Neuronal stem cell (in vitro differentiated cells): Measurements from ENCODE around the gene C5.

ENCODE experiments used
- DNase-seq: peaks from one replicate; pipeline ENCODE4 v3.0.0-alpha.2; 2013; ENCODE audit warnings: low spot score
- H2AFZ ChIP-seq: one replicate; pipeline ENCODE4 v1.6.1; 2013; ENCODE audit warnings: mild to moderate bottlenecking, low read length, inconsistent platforms
- H2AK5ac ChIP-seq: 2 replicates; pipeline ENCODE4 v1.6.1; 2013; ENCODE audit warnings: low read depth, mild to moderate bottlenecking, inconsistent platforms, low read length, moderate library complexity, mixed read lengths
- H2BK120ac ChIP-seq: 2 replicates; pipeline ENCODE4 v1.6.1; 2013; ENCODE audit warnings: low read depth, mild to moderate bottlenecking, inconsistent platforms, low read length, moderate library complexity, mixed read lengths
- H2BK12ac ChIP-seq: one replicate; pipeline ENCODE4 v1.6.1; 2013; ENCODE audit warnings: low read length, inconsistent platforms
- H2BK15ac ChIP-seq: 2 replicates; pipeline ENCODE4 v1.6.1; 2013; ENCODE audit warnings: mild to moderate bottlenecking, low read length, inconsistent platforms, mixed read lengths
- H2BK5ac ChIP-seq: one replicate; pipeline ENCODE4 v1.6.1; 2013; ENCODE audit warnings: inconsistent platforms, mild to moderate bottlenecking, low read length, moderate library complexity
- H3K14ac ChIP-seq: one replicate; pipeline ENCODE4 v1.6.1; 2013; ENCODE audit warnings: low read length, inconsistent platforms
- H3K18ac ChIP-seq: 2 replicates; pipeline ENCODE4 v1.6.1; 2013; ENCODE audit warnings: low read length, inconsistent platforms
- H3K23ac ChIP-seq: 2 replicates; pipeline ENCODE4 v1.6.1; 2013; ENCODE audit warnings: low read depth, mild to moderate bottlenecking, mixed read lengths, low read length, inconsistent platforms; ENCODE audit not compliant: poor library complexity
- H3K27ac ChIP-seq: replicated peaks from 3 replicates; pipeline ENCODE4 v1.5.1; 2013; ENCODE audit warnings: low read length, inconsistent platforms
- H3K27me3 ChIP-seq, 3 experiments: 2 replicates each; pipeline ENCODE4 v1.6.1; 2013; ENCODE audit warnings: low read length in 3 of 3, mild to moderate bottlenecking in 2 of 3, inconsistent platforms in 1 of 3, low read depth in 1 of 3, mixed read lengths in 1 of 3, moderate library complexity in 1 of 3; ENCODE audit not compliant: control insufficient read depth in 3 of 3, insufficient read depth in 3 of 3
- H3K36me3 ChIP-seq, 2 donors: replicated peaks in 1 of 2; 2 replicates each; pipeline ENCODE4 v1.6.1; 2013; ENCODE audit warnings: low read length in 2 of 2; ENCODE audit not compliant: control insufficient read depth in 2 of 2, insufficient read depth in 2 of 2
- H3K4ac ChIP-seq: 2 replicates; pipeline ENCODE4 v1.6.1; 2013; ENCODE audit warnings: inconsistent platforms, mild to moderate bottlenecking, low read length, moderate library complexity
- H3K4me1 ChIP-seq, 2 donors: 1 replicate in 1 of 2; 2 replicates in 1 of 2; pipeline ENCODE4 v1.6.1; 2013; ENCODE audit warnings: low read length in 2 of 2, low read depth in 1 of 2; ENCODE audit not compliant: control insufficient read depth in 2 of 2, insufficient read depth in 1 of 2
- H3K4me2 ChIP-seq: one replicate; pipeline ENCODE4 v1.6.1; 2013; ENCODE audit warnings: mild to moderate bottlenecking, low read length, inconsistent platforms; ENCODE audit not compliant: insufficient read depth, poor library complexity, severe bottlenecking
- H3K4me3 ChIP-seq, 2 donors: 2 replicates each; pipeline ENCODE4 v1.5.1; 2013; ENCODE audit warnings: low read length in 2 of 2, mild to moderate bottlenecking in 2 of 2, inconsistent platforms in 1 of 2, moderate library complexity in 1 of 2
- H3K79me1 ChIP-seq: one replicate; pipeline ENCODE4 v1.6.1; 2013; ENCODE audit warnings: low read depth, mild to moderate bottlenecking, inconsistent platforms, low read length, moderate library complexity
- H3K9ac ChIP-seq: one replicate; pipeline ENCODE4 v1.6.1; 2013; ENCODE audit warnings: mild to moderate bottlenecking, low read depth, low read length, inconsistent platforms; ENCODE audit not compliant: poor library complexity
- H3K9me3 ChIP-seq, 2 donors: replicated peaks in 1 of 2; 2 replicates each; pipeline versions ENCODE3 to v1.6.1; 2013; ENCODE audit warnings: low read length in 2 of 2, mild to moderate bottlenecking in 2 of 2, inconsistent platforms in 1 of 2, low read depth in 1 of 2, mixed read lengths in 1 of 2, moderate library complexity in 1 of 2; ENCODE audit not compliant: control insufficient read depth in 2 of 2, insufficient read depth in 1 of 2
- H4K8ac ChIP-seq: one replicate; pipeline ENCODE4 v1.6.1; 2013; ENCODE audit warnings: low read depth, mild to moderate bottlenecking, inconsistent platforms, low read length, moderate library complexity
- H4K91ac ChIP-seq: one replicate; pipeline ENCODE4 v1.6.1; 2013; ENCODE audit warnings: low read length, low read depth, mild to moderate bottlenecking, inconsistent platforms; ENCODE audit not compliant: poor library complexity
- WGBS, 2 donors: extraction: QIAGEN DNeasy Blood & Tissue Kit; methylation state at CpG; one replicate each; pipeline ENCODE4 v1.1.7; 2013; ENCODE audit warnings: missing lambda C conversion rate in 2 of 2, mixed read lengths in 1 of 2; ENCODE audit not compliant: insufficient read length in 2 of 2, insufficient replicate concordance in 1 of 2; ENCODE audit errors: extremely low coverage in 2 of 2; 5-methylcytosine and 5-hydroxymethylcytosine counted together

The C5 gene

GRCh38 chr9:120960001-120960400, 90.1 kb downstream of the C5 start:
- Histone ChIP-seq H3K18ac (no peak overlapping the region), H3K4me1 (peaks cover 3 to 6% of the 10 kb centered on the region in 2 donors), H3K79me1 (no peaks in the 10 kb centered on the region), H4K91ac (no peak overlapping the region), H2BK15ac (no peak overlapping the region), H3K27ac (no peak overlapping the region), H3K4ac (no peak overlapping the region), H2BK12ac (no peak overlapping the region), H3K4me2 (no peak overlapping the region), H3K9ac (no peak overlapping the region), H3K14ac (no peak overlapping the region), H3K36me3 (no peaks in the 10 kb centered on the region), H3K23ac (no peak overlapping the region), H2BK5ac (no peak overlapping the region), H2AFZ (no peak overlapping the region), H3K9me3 (no peaks in the 10 kb centered on the region), H4K8ac (no peak overlapping the region), H2BK120ac (no peak overlapping the region), H3K27me3 (no peaks in the 10 kb centered on the region), H2AK5ac (no peak overlapping the region), H3K4me3 (no peak overlapping the region)
- DNase-seq: no peak
- WGBS, 2 donors: no CpG with 5 or more reads among the region's 1 CpG

DNA sequence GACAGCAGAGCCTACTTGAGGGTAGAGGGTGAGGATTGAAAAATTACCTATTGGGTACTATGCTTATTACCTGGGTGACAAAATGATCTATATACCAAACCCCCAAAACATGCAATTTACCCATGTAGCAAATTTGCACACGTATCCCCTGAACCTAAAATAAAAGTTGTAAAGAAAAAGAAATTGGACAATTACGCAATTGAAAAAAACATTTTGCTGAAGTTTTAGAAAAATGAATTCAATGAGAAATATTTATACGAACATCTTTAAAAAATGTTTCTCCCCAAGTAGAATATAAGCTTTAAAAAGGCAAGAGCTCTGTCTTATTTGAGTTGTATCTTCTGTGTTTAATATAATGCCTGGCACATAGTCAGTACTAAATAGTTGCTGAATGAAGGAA, 93.2 kb downstream of the C5 start:
- Histone ChIP-seq H3K27me3 (no peaks in the 10 kb centered on the region), H3K4me2 (no peak overlapping the region), H2AFZ (no peak overlapping the region), H2BK12ac (no peak overlapping the region), H2AK5ac (no peak overlapping the region), H2BK5ac (no peak overlapping the region), H3K18ac (no peak overlapping the region), H3K9ac (no peak overlapping the region), H3K9me3 (no peaks in the 10 kb centered on the region), H3K14ac (no peak overlapping the region), H4K8ac (no peak overlapping the region), H3K36me3 (no peaks in the 10 kb centered on the region), H3K4me3 (no peak overlapping the region), H2BK15ac (no peak overlapping the region), H3K27ac (no peak overlapping the region), H2BK120ac (no peak overlapping the region), H3K4ac (no peak overlapping the region), H4K91ac (no peak overlapping the region), H3K23ac (no peak overlapping the region), H3K79me1 (no peaks in the 10 kb centered on the region), H3K4me1 (peaks cover 0 to 5% of the 10 kb centered on the region in 2 donors)
- WGBS, 2 donors: no CpG with 5 or more reads among the region's 3 CpGs
- no peak for DNase-seq

GRCh38 chr9:120951960-120952618, 98.0 kb downstream of the C5 start:
- no peak overlapping the region for H2BK12ac ChIP-seq
- no peak overlapping the region for H3K9ac ChIP-seq
- no peak overlapping the region for H4K8ac ChIP-seq
- no peak overlapping the region for H3K4me2 ChIP-seq
- no peak overlapping the region for H3K27ac ChIP-seq
- H3K9me3 ChIP-seq: no peaks in the 10 kb centered on the region
- no peak overlapping the region for H3K23ac ChIP-seq
- H3K79me1 ChIP-seq: no peaks in the 10 kb centered on the region
- no peak overlapping the region for H2BK5ac ChIP-seq
- H3K36me3 ChIP-seq: no peaks in the 10 kb centered on the region
- H2AK5ac ChIP-seq: no peak overlapping the region
- no peak for DNase-seq
- no peak overlapping the region for H3K4me3 ChIP-seq
- no peaks in the 10 kb centered on the region for H3K27me3 ChIP-seq
- H2AFZ ChIP-seq: peak overlapping the region; percentile 63
- H3K4me1 ChIP-seq: peaks cover 0 to 6% of the 10 kb centered on the region in 2 donors
- H3K18ac ChIP-seq: no peak overlapping the region
- no peak overlapping the region for H3K4ac ChIP-seq
- H4K91ac ChIP-seq: no peak overlapping the region
- H3K14ac ChIP-seq: no peak overlapping the region
- WGBS, 2 donors: no CpG with 5 or more reads among the region's 9 CpGs
- no peak overlapping the region for H2BK15ac ChIP-seq
- H2BK120ac ChIP-seq: no peak overlapping the region

DNA sequence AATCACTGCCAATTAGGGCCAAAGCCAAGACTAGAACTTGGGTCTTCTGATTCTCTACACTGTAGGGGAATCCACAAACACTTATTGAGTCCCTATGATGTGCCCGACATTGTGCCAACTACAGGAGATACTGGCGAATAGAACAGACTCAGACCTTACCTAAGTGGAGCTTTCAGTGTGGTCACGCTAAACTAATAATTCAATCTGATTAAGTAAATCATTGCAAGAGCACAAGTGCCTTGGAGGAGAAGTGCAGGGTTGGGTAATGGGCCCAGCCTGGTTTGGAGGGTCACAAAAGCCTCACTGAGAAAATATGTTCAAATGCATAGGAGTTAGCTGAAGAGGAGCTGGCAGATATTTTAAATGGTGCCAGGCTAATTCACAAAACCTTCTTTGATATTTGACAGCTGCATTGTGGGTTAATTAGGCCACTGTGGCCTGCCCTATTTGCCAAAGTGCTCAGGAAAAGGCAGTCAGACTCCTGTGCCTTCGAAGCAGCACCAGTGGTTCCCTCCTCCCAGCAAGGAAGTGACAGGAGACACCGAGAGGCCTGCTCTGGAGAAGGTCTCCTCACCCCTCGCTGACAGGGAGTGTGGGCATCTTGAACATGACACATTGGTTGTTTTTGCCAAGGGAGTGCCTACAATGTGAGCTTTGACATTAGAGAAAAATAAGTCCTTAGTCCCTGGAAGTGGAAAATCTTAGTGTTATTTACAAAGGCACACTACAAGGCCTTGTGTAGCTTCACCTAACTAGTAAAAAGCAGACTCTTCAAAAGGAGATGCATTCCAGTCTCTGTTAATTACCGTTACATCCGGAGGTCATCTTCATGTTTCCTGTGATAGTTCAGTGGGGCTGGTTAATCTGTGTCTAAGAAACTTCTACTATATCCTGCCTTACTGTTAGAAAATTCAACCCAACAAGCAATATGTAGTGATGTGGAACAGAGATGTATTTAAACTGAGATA, 99.4 kb downstream of the C5 start:
- no peak overlapping the region for H3K9ac ChIP-seq
- H2BK12ac ChIP-seq: no peak overlapping the region
- no peak overlapping the region for H3K18ac ChIP-seq
- WGBS, 2 donors: no CpG with 5 or more reads among the region's 8 CpGs
- no peak overlapping the region for H2AK5ac ChIP-seq
- no peak overlapping the region for H3K27ac ChIP-seq
- H3K4me3 ChIP-seq: no peak overlapping the region
- no peak overlapping the region for H3K23ac ChIP-seq
- H3K36me3 ChIP-seq: no peaks in the 10 kb centered on the region
- no peak overlapping the region for H3K14ac ChIP-seq
- no peaks in the 10 kb centered on the region for H3K27me3 ChIP-seq
- no peaks in the 10 kb centered on the region for H3K9me3 ChIP-seq
- H3K4me2 ChIP-seq: no peak overlapping the region
- H3K4me1 ChIP-seq: peaks cover 0 to 6% of the 10 kb centered on the region in 2 donors
- H2BK120ac ChIP-seq: no peak overlapping the region
- no peak overlapping the region for H4K8ac ChIP-seq
- H3K79me1 ChIP-seq: no peaks in the 10 kb centered on the region
- no peak overlapping the region for H3K4ac ChIP-seq
- H4K91ac ChIP-seq: no peak overlapping the region
- no peak overlapping the region for H2BK15ac ChIP-seq
- no peak overlapping the region for H2BK5ac ChIP-seq
- no peak overlapping the region for H2AFZ ChIP-seq
- DNase-seq: no peak
